Stimulated activated CD4-positive, alpha-beta T cell treated with anti-CD3 and anti-CD28 coated beads, TNF-alpha, amount 100 ng/mL, for 48 hours (primary cell): ENCODE data around the gene IL9R.
A peak's percentile ranks its signal among the peaks of the same experiment; 100 is the strongest.
"Not testable (repeated sequence)": the region's sequence is repeated elsewhere in the genome, so short reads cannot be mapped to it uniquely, and the experiment has no call there.

Source experiments
- DNase-seq, 3 donors: peaks; one replicate each; pipeline ENCODE4 v3.0.0-alpha.2; 2020; ENCODE audit warnings: low read depth in 3 of 3

Gene IL9R

GRCh38 chrX:156029707-156030442 is 32.4 kb downstream of the IL9R start:
- DNase-seq = not testable (repeated sequence)

GRCh38 chrX:156030474-156030873 is 33.0 kb downstream of the IL9R start:
- peak in 1 of 3 donors; percentile 19 for DNase-seq
